ENCODE data around the gene ZNF324. TPM values are rescaled to one million over a fixed set of nuclear protein-coding genes. Genes with fewer than 3 reads are reported as not detected.

Gene ZNF324
- total and polyA plus RNA-seq, 9 of the 15 experiments (the other 6 are each of a cell fraction or from before 2014, with no cell fraction given), result 0.92 to 16.4 (median 5.3) TPM

- TF ChIP-seq, protein P1, sequence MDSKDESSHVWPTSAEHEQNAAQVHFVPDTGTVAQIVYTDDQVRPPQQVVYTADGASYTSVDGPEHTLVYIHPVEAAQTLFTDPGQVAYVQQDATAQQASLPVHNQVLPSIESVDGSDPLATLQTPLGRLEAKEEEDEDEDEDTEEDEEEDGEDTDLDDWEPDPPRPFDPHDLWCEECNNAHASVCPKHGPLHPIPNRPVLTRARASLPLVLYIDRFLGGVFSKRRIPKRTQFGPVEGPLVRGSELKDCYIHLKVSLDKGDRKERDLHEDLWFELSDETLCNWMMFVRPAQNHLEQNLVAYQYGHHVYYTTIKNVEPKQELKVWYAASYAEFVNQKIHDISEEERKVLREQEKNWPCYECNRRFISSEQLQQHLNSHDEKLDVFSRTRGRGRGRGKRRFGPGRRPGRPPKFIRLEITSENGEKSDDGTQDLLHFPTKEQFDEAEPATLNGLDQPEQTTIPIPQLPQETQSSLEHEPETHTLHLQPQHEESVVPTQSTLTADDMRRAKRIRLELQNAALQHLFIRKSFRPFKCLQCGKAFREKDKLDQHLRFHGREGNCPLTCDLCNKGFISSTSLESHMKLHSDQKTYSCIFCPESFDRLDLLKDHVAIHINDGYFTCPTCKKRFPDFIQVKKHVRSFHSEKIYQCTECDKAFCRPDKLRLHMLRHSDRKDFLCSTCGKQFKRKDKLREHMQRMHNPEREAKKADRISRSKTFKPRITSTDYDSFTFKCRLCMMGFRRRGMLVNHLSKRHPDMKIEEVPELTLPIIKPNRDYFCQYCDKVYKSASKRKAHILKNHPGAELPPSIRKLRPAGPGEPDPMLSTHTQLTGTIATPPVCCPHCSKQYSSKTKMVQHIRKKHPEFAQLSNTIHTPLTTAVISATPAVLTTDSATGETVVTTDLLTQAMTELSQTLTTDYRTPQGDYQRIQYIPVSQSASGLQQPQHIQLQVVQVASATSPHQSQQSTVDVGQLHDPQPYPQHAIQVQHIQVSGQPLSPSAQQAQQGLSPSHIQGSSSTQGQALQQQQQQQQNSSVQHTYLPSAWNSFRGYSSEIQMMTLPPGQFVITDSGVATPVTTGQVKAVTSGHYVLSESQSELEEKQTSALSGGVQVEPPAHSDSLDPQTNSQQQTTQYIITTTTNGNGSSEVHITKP (IDR thresholded peaks at IDR 0.05; ENCODE audit: partially characterized antibody), result no peak
- TF ChIP-seq ZNF395 (CRISPR knock-in tag; IDR thresholded peaks at IDR 0.05), result no peak
- no peak for TF ChIP-seq ZBED1 (IDR thresholded peaks at IDR 0.05)
- TF ChIP-seq RAD51 (IDR thresholded peaks at IDR 0.05; ENCODE audit: borderline replicate concordance, low read depth), result no peak
- TF ChIP-seq ZNF316 (IDR thresholded peaks at IDR 0.05), result no peak
- TF ChIP-seq FOS (IDR thresholded peaks at IDR 0.05; ENCODE audit: extremely low read depth, insufficient read length), result no peak
- TF ChIP-seq ZNF274 (IDR thresholded peaks at IDR 0.05; ENCODE audit: borderline replicate concordance, low read depth, low read length), result no peak
- no peak for TF ChIP-seq ELF1 (tag; IDR thresholded peaks at IDR 0.05)
These were observed 11.6 kb upstream of the ZNF324 start (continued) for GRCh38 chr19:58455306-58455705.

All from K562 (cell line).